Panc1 (cell line): Measurements from ENCODE around the gene LRRC45. TPM values are rescaled to one million over a fixed set of nuclear protein-coding genes. Genes with fewer than 3 reads are reported as not detected.

ENCODE experiments used
- ATAC-seq: fragments of 200-7000 bp; cut with Tn5 transposase; 2 replicates; pipeline ENCODE4 v1.9.1; 2020; ENCODE audit warnings: mild to moderate bottlenecking, moderate library complexity
- BruUV-seq: library from RNA; stranded (reverse); fragments of 400-500 nt; replicated peaks from 2 replicates; lab custom pipeline; 2021; lab: Mats Ljungman, UMichigan
- CTCF ChIA-PET: fragments of 300-600 bp; sonication (Branson Sonifier 250); formaldehyde crosslinking; loops from one replicate; lab custom pipeline; 2022; ENCODE audit warnings: antibody characterized with exemption; lab: Charles Lee
- POLR2A ChIA-PET: fragments of 300-600 bp; sonication (Branson Sonifier 250); formaldehyde crosslinking; loops from one replicate; lab custom pipeline; 2022; ENCODE audit warnings: antibody characterized with exemption; lab: Charles Lee
- DNase-seq: peaks from one replicate; pipeline ENCODE4 v3.0.0-alpha.2; 2010; ENCODE audit warnings: low read depth, low spot score
- H3K27ac ChIP-seq: 2 replicates; pipeline ENCODE4 v1.5.1; 2011; ENCODE audit warnings: mild to moderate bottlenecking, low read length, inconsistent platforms
- H3K27me3 ChIP-seq: fragments of 200-500 bp; sonication (Bioruptor generic); 2 replicates; pipeline ENCODE4 v1.6.0; 2014; ENCODE audit warnings: low read length, inconsistent platforms; ENCODE audit not compliant: control insufficient read depth, insufficient read depth
- H3K36me3 ChIP-seq: fragments of 200-500 bp; sonication (Bioruptor generic); 2 replicates; pipeline ENCODE4 v1.5.1; 2014; ENCODE audit warnings: inconsistent platforms, mild to moderate bottlenecking, low read length, moderate library complexity; ENCODE audit not compliant: control insufficient read depth, insufficient read depth
- H3K4me1 ChIP-seq: 2 replicates; pipeline ENCODE4 v1.5.1; 2011; ENCODE audit warnings: inconsistent platforms, mild to moderate bottlenecking, low read length, moderate library complexity; ENCODE audit not compliant: control insufficient read depth, insufficient read depth
- H3K4me3 ChIP-seq, 2 experiments: 2 replicates each; pipeline ENCODE4 v1.5.1; 2011 to 2012; ENCODE audit warnings: low read depth in 2 of 2, low read length in 2 of 2, mild to moderate bottlenecking in 2 of 2, inconsistent platforms in 1 of 2, moderate library complexity in 1 of 2
- H3K9me3 ChIP-seq: fragments of 200-500 bp; sonication (Bioruptor generic); 2 replicates; pipeline ENCODE4 v1.5.1; 2014; ENCODE audit warnings: low read depth, mild to moderate bottlenecking, inconsistent platforms, low read length, moderate library complexity; ENCODE audit not compliant: control insufficient read depth, insufficient read depth
- CTCF ChIP-seq: fragments of 450-650 bp; IDR thresholded peaks from 2 replicates; pipeline ENCODE4 v1.5.1; 2017; ENCODE audit warnings: mild to moderate bottlenecking
- POLR2AphosphoS5 ChIP-seq: IDR thresholded peaks from 2 replicates; pipeline ENCODE4 v1.6.1; 2012; ENCODE audit warnings: mild to moderate bottlenecking, low read depth, low read length, moderate library complexity
- REST ChIP-seq, 2 experiments: IDR thresholded peaks; 2 replicates each; pipeline ENCODE4 v1.6.1; 2011 to 2012; ENCODE audit warnings: low read depth in 2 of 2, control low read depth in 1 of 2, low read length in 1 of 2, mild to moderate bottlenecking in 1 of 2, moderate library complexity in 1 of 2; ENCODE audit not compliant: insufficient read depth in 1 of 2
- SIN3A ChIP-seq: IDR thresholded peaks from 2 replicates; pipeline ENCODE4 v1.6.1; 2012; ENCODE audit warnings: low read depth, mild to moderate bottlenecking, low read length, moderate library complexity, borderline replicate concordance; ENCODE audit not compliant: insufficient read depth
- TCF7L2 ChIP-seq: IDR thresholded peaks from 2 replicates; pipeline ENCODE4 v1.6.1; 2011; ENCODE audit warnings: mild to moderate bottlenecking, low read depth, low read length, inconsistent platforms
- in situ Hi-C: cut with HindIII; loops from 2 replicates; pipeline ENCODE4 v1.10.0; 2016; ENCODE audit warnings: low sequenced_read_pairs, low pct_unique_long_range_greater_than_20kb
- intact Hi-C: fragments of 100-400 bp; cut with micrococcal nuclease; formaldehyde crosslinking; loops from one replicate; pipeline ENCODE4 v1.10.0; 2022; ENCODE audit not compliant: unreplicated experiment
- total RNA-seq: library from RNA; stranded (reverse); gene quantifications from one replicate; pipeline ENCODE4 v1.2.1, GENCODE V29; 2021; ENCODE audit not compliant: unreplicated experiment

LRRC45 gene
- total RNA-seq, 1 experiment from 2014 or later = 29.9 TPM

- peaks cover 11% of the 10 kb centered on the region; the same call in 1 of the 2 replicates for H3K4me1 ChIP-seq
- DNase-seq = no peak
- TF ChIP-seq SIN3A = no peak
- peaks cover 4% of the 10 kb centered on the region; the same call in 1 of the 2 replicates for H3K36me3 ChIP-seq
- intact Hi-C loops = no loop called here
- no peak overlapping the region for H3K4me3 ChIP-seq
- H3K27me3 ChIP-seq = no peaks in the 10 kb centered on the region
- no TSS peak for BruUV-seq
- no peak overlapping the region for H3K27ac ChIP-seq
- POLR2A ChIA-PET = interaction anchor here (0.7 kb wide), 1 partner anchor 22 kb away, joined by 3 read pairs; no protein-coding TSS in a partner anchor
- in situ Hi-C loops = no loop called here
- ATAC-seq = no peak
- H3K9me3 ChIP-seq = no peaks in the 10 kb centered on the region
- CTCF ChIA-PET = interaction anchor here (0.9 kb wide), 1 partner anchor 40 kb away, joined by 3 read pairs; no protein-coding TSS in a partner anchor
Measured at GRCh38 chr17:82047914-82048570, 24.9 kb downstream of the LRRC45 start.

- Histone ChIP-seq H3K27me3 (no peaks in the 10 kb centered on the region), H3K36me3 (peaks cover 6% of the 10 kb centered on the region; the same call in 1 of the 2 replicates), H3K4me3 (no peak overlapping the region), H3K4me1 (peaks cover 15% of the 10 kb centered on the region; the same call in 1 of the 2 replicates), H3K27ac (no peak overlapping the region), H3K9me3 (no peaks in the 10 kb centered on the region)
- POLR2A ChIA-PET = no interaction called here
- CTCF ChIA-PET = no interaction called here
- no peak for TF ChIP-seq REST (IDR thresholded peaks at IDR 0.05; ENCODE audit: insufficient read depth in 1 of 2, low read depth in 2 of 2, low read length in 1 of 2)
- TF ChIP-seq CTCF = no peak
- no peak for TF ChIP-seq TCF7L2
- TF ChIP-seq POLR2AphosphoS5 = no peak
- no peak for TF ChIP-seq SIN3A
- in situ Hi-C loops (no loop called here), intact Hi-C loops (no loop called here)
- DNase-seq (no peak), ATAC-seq (no peak)
- no TSS peak for BruUV-seq
Measured at GRCh38 chr17:82048571-82048971, 25.5 kb downstream of the LRRC45 start.

GRCh38 chr17:82049106-82049505 lies 26.0 kb downstream of the LRRC45 start:
- no peak for ATAC-seq
- ChIA-PET CTCF (no interaction called here), POLR2A (no interaction called here)
- Histone ChIP-seq H3K27ac (no peak overlapping the region), H3K4me3 (no peak overlapping the region), H3K4me1 (peaks cover 17% of the 10 kb centered on the region; the same call in 1 of the 2 replicates), H3K27me3 (no peaks in the 10 kb centered on the region), H3K36me3 (peaks cover 6% of the 10 kb centered on the region; the same call in 1 of the 2 replicates), H3K9me3 (no peaks in the 10 kb centered on the region)
- in situ Hi-C loops (no loop called here), intact Hi-C loops (no loop called here)
- no peak for TF ChIP-seq SIN3A
- DNase-seq = no peak
- BruUV-seq = no TSS peak
